ENCODE data around the gene KRT39. TPM values are rescaled to one million over a fixed set of nuclear protein-coding genes. Genes with fewer than 3 reads are reported as not detected.

Gene KRT39
- total RNA-seq, 1 experiment from 2014 or later = not detected

DNA sequence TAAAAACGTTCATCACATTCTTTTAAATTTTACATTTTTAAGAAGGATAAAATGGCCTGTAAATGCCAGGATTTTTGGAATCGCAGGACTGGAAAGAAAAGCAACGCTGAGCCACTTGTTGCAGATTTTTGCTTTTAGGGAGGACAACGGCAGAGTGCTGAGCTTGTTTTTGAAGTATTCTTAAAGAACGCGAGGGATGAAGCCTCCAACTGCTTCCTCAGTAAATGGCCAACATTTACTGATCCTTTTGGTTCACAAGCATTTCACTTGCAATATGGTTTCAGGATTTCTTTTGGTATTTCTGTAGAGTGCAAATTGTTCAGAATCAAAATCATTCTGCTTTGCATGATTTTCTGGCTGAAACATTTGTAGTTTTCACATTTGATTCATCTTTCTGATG, 26.5 kb downstream of the KRT39 start:
- BruUV-seq (replicated peaks) = no TSS peak
- DNase-seq (ENCODE audit: low read depth, low spot score) = no peak
- Histone ChIP-seq H3K27ac (ENCODE audit: low read length) (no peak overlapping the region), H3K4me1 (ENCODE audit: control insufficient read depth, insufficient read depth, low read length) (no peaks in the 10 kb centered on the region), H3K36me3 (ENCODE audit: control insufficient read depth, insufficient read depth, low read length) (no peaks in the 10 kb centered on the region), H3K27me3 (ENCODE audit: control insufficient read depth, insufficient read depth, low read length) (peaks cover under 1% of the 10 kb centered on the region; the same call in 1 of the 2 replicates), H3K4me3 (ENCODE audit: low read depth in 2 of 2, low read length in 2 of 2) (no peak overlapping the region), H3K9me3 (ENCODE audit: control insufficient read depth, insufficient read depth, low read depth, low read length) (no peaks in the 10 kb centered on the region)
- no peak for TF ChIP-seq TCF7L2 (IDR thresholded peaks at IDR 0.05; ENCODE audit: low read depth, low read length)
- TF ChIP-seq, protein P1, sequence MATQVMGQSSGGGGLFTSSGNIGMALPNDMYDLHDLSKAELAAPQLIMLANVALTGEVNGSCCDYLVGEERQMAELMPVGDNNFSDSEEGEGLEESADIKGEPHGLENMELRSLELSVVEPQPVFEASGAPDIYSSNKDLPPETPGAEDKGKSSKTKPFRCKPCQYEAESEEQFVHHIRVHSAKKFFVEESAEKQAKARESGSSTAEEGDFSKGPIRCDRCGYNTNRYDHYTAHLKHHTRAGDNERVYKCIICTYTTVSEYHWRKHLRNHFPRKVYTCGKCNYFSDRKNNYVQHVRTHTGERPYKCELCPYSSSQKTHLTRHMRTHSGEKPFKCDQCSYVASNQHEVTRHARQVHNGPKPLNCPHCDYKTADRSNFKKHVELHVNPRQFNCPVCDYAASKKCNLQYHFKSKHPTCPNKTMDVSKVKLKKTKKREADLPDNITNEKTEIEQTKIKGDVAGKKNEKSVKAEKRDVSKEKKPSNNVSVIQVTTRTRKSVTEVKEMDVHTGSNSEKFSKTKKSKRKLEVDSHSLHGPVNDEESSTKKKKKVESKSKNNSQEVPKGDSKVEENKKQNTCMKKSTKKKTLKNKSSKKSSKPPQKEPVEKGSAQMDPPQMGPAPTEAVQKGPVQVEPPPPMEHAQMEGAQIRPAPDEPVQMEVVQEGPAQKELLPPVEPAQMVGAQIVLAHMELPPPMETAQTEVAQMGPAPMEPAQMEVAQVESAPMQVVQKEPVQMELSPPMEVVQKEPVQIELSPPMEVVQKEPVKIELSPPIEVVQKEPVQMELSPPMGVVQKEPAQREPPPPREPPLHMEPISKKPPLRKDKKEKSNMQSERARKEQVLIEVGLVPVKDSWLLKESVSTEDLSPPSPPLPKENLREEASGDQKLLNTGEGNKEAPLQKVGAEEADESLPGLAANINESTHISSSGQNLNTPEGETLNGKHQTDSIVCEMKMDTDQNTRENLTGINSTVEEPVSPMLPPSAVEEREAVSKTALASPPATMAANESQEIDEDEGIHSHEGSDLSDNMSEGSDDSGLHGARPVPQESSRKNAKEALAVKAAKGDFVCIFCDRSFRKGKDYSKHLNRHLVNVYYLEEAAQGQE (IDR thresholded peaks at IDR 0.05; ENCODE audit: insufficient read depth in 1 of 2, low read depth in 2 of 2, low read length in 1 of 2) = no peak
- no peak for TF ChIP-seq SIN3A (IDR thresholded peaks at IDR 0.05; ENCODE audit: borderline replicate concordance, insufficient read depth, low read depth, low read length)
- TF ChIP-seq POLR2AphosphoS5 (IDR thresholded peaks at IDR 0.05; ENCODE audit: low read depth, low read length) = no peak
- TF ChIP-seq, protein P2, sequence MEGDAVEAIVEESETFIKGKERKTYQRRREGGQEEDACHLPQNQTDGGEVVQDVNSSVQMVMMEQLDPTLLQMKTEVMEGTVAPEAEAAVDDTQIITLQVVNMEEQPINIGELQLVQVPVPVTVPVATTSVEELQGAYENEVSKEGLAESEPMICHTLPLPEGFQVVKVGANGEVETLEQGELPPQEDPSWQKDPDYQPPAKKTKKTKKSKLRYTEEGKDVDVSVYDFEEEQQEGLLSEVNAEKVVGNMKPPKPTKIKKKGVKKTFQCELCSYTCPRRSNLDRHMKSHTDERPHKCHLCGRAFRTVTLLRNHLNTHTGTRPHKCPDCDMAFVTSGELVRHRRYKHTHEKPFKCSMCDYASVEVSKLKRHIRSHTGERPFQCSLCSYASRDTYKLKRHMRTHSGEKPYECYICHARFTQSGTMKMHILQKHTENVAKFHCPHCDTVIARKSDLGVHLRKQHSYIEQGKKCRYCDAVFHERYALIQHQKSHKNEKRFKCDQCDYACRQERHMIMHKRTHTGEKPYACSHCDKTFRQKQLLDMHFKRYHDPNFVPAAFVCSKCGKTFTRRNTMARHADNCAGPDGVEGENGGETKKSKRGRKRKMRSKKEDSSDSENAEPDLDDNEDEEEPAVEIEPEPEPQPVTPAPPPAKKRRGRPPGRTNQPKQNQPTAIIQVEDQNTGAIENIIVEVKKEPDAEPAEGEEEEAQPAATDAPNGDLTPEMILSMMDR (IDR thresholded peaks at IDR 0.05) = no peak
- CTCF ChIA-PET = no interaction called here
- no peak for ATAC-seq
- POLR2A ChIA-PET = no interaction called here
- intact Hi-C loops (cut with micrococcal nuclease; ENCODE audit: unreplicated experiment) (no loop called here), in situ Hi-C loops (cut with HindIII; ENCODE audit: low pct_unique_long_range_greater_than_20kb, low sequenced_read_pairs) (no loop called here)

DNA sequence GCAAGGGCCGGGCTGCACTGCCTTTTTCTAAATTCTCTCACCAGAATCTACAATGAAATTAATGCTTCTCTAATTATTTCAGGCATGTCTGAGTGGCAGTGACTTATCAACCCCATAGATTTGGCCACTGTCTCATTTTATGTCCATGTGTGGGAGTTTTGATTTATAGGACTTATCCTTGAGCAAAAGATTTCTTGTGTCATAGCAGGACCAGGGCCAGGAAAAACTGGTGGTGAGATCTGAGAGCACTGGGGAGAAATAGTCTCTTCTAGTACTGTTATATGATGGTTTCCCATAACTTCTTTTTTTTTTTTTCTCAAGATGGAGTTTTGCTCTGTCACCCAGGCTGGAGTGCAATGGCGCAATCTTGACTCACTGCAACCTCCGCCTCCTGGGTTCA, 27.8 kb downstream of the KRT39 start:
- Histone ChIP-seq H3K4me3 (ENCODE audit: low read depth in 2 of 2, low read length in 2 of 2) (no peak overlapping the region), H3K9me3 (ENCODE audit: control insufficient read depth, insufficient read depth, low read depth, low read length) (no peaks in the 10 kb centered on the region), H3K27ac (ENCODE audit: low read length) (no peak overlapping the region), H3K4me1 (ENCODE audit: control insufficient read depth, insufficient read depth, low read length) (no peaks in the 10 kb centered on the region), H3K27me3 (ENCODE audit: control insufficient read depth, insufficient read depth, low read length) (peaks cover 8% of the 10 kb centered on the region), H3K36me3 (ENCODE audit: control insufficient read depth, insufficient read depth, low read length) (no peaks in the 10 kb centered on the region)
- ChIA-PET POLR2A (no interaction called here), CTCF (no interaction called here)
- no TSS peak for BruUV-seq (replicated peaks)
- no peak for DNase-seq (ENCODE audit: low read depth, low spot score)
- intact Hi-C loops (cut with micrococcal nuclease; ENCODE audit: unreplicated experiment) = no loop called here
- ATAC-seq = no peak
- no peak for TF ChIP-seq SIN3A (IDR thresholded peaks at IDR 0.05; ENCODE audit: borderline replicate concordance, insufficient read depth, low read depth, low read length)
- TF ChIP-seq, protein P1 (IDR thresholded peaks at IDR 0.05; ENCODE audit: insufficient read depth in 1 of 2, low read depth in 2 of 2, low read length in 1 of 2) = no peak
- TF ChIP-seq, protein P2 (IDR thresholded peaks at IDR 0.05) = no peak
- TF ChIP-seq POLR2AphosphoS5 (IDR thresholded peaks at IDR 0.05; ENCODE audit: low read depth, low read length) = no peak
- TF ChIP-seq TCF7L2 (IDR thresholded peaks at IDR 0.05; ENCODE audit: low read depth, low read length) = no peak
- in situ Hi-C loops (cut with HindIII; ENCODE audit: low pct_unique_long_range_greater_than_20kb, low sequenced_read_pairs) = no loop called here
